Kidney (tissue), 14 donors: ENCODE measurements around the gene ADAMTS4. TPM values are rescaled to one million over a fixed set of nuclear protein-coding genes. Genes with fewer than 3 reads are reported as not detected.
A peak's percentile ranks its signal among the peaks of the same experiment; 100 is the strongest.

Experiments
- DNase-seq, 5 donors: peaks; one replicate each; pipeline ENCODE4 v3.0.0-alpha.2; 2013 to 2020
- FAIRE-seq: peaks from 2 replicates; lab custom pipeline; 2012; peaks lifted over from hg19 to GRCh38; lab: Jason Lieb, UNC
- H3K27ac ChIP-seq, 2 donors: one replicate each; pipeline ENCODE4 v1.7.0; 2013; ENCODE audit warnings: low read depth in 2 of 2, low read length in 2 of 2, inconsistent platforms in 1 of 2
- H3K27me3 ChIP-seq: one replicate; pipeline ENCODE4 v1.7.1; 2013; ENCODE audit warnings: low read length, inconsistent platforms; ENCODE audit not compliant: control insufficient read depth, insufficient read depth
- H3K36me3 ChIP-seq, 3 donors: one replicate each; pipeline versions ENCODE4 v1.7.0 to v1.7.1; 2013; ENCODE audit warnings: low read length in 3 of 3, control low read depth in 1 of 3, inconsistent platforms in 1 of 3; ENCODE audit not compliant: insufficient read depth in 3 of 3, control insufficient read depth in 2 of 3
- H3K4me1 ChIP-seq, 3 donors: one replicate each; pipeline versions ENCODE4 v1.7.0 to v1.7.1; 2013; ENCODE audit warnings: low read length in 3 of 3, inconsistent platforms in 1 of 3, low read depth in 1 of 3; ENCODE audit not compliant: control insufficient read depth in 2 of 3, insufficient read depth in 2 of 3
- H3K4me3 ChIP-seq, 3 donors: one replicate each; pipeline versions ENCODE4 v1.7.0 to v1.8.1; 2013; ENCODE audit warnings: low read length in 3 of 3, control low read depth in 1 of 3, inconsistent platforms in 1 of 3
- H3K9ac ChIP-seq, 3 donors: one replicate each; pipeline versions ENCODE4 v1.7.0 to v1.7.1; 2013; ENCODE audit warnings: low read length in 3 of 3, control low read depth in 1 of 3, inconsistent platforms in 1 of 3
- H3K9me3 ChIP-seq, 3 donors: one replicate each; pipeline versions ENCODE4 v1.7.0 to v1.7.1; 2013; ENCODE audit warnings: low read length in 3 of 3, control low read depth in 1 of 3, inconsistent platforms in 1 of 3; ENCODE audit not compliant: control insufficient read depth in 2 of 3, insufficient read depth in 1 of 3
- CTCF ChIP-seq: IDR thresholded peaks from 3 replicates; pipeline ENCODE4 v1.5.1; 2012; ENCODE audit warnings: mild to moderate bottlenecking, moderate library complexity, borderline replicate concordance; ENCODE audit not compliant: insufficient read depth; ENCODE audit errors: extremely low read depth
- intact Hi-C: fragments of 100-400 bp; cut with DNase I; formaldehyde crosslinking; loops from one replicate; pipeline ENCODE4 v1.11.1; 2022
- polyA plus RNA-seq: library from polyadenylated mRNA; stranded (reverse); fragments of 350-450 nt; fragmentation: Illumina TruSeq; extraction: RNeasy Lipid Tissue Mini Kit (QIAGEN cat#74804); gene quantifications from one replicate; pipeline ENCODE4 v1.2.3, GENCODE V29; 2014; ENCODE audit warnings: low read depth, low replicate concordance; ENCODE audit not compliant: insufficient read depth
- total RNA-seq: library from RNA; stranded (reverse); fragmentation: NEBNext Ultra II Directional; extraction: Animal tissue kit (Norgen Biotek cat#: 25700); gene quantifications from one replicate; pipeline ENCODE4 v1.2.1, GENCODE V29; 2021
- donor health status: control.
- donor health status: control.
- donor health status: control.
- donor health status: control.
- donor health status: control.
- donor health status: DM: yes; HTN: yes; CAD: no.
- donor health status: Normal renal cell carcinoma (clear cell type).

Gene ADAMTS4
- total and polyA plus RNA-seq, 2 donors from 2014 or later = 0.26 to 14.0 TPM

- peak; percentile 98 to 100 (median 99) for DNase-seq
- peak within 1 kb of the TSS; percentile 93 to 99 (median 93) for H3K9ac ChIP-seq
- intact Hi-C loops = no loop called here
- H3K4me1 ChIP-seq = peaks cover 0 to 47% (median 38%) of the 10 kb centered on the region in 3 donors
- peak within 1 kb of the TSS; percentile 99 for H3K27ac ChIP-seq
- peaks cover 4 to 29% (median 8%) of the 10 kb centered on the region in 3 donors for H3K36me3 ChIP-seq
- no peak for TF ChIP-seq CTCF
- H3K4me3 ChIP-seq = peak within 1 kb of the TSS; percentile 96 to 98 (median 98)
- peak; percentile 88 for FAIRE-seq
- no peaks in the 10 kb centered on the region for H3K27me3 ChIP-seq
- no peaks in the 10 kb centered on the region for H3K9me3 ChIP-seq
Measured at GRCh38 chr1:161201836-161202712, 3.2 kb upstream of the ADAMTS4 start, which contains the start of gene NDUFS2. Gene NDUFS2, plus strand, starts transcription at chr1:161202367. Its CDS starts 19 bp downstream, at chr1:161202386.

GRCh38 chr1:161200992-161201835, 2.4 kb upstream of the ADAMTS4 start:
- Histone ChIP-seq H3K9me3 (no peaks in the 10 kb centered on the region), H3K27ac (peak overlapping the region; percentile 99), H3K4me3 (peak overlapping the region in 2 of 3 donors; percentile 67 to 98), H3K4me1 (peaks cover 0 to 42% (median 38%) of the 10 kb centered on the region in 3 donors), H3K9ac (peak overlapping the region in 2 of 3 donors; percentile 74 to 99), H3K36me3 (peaks cover under 1 to 20% (median 3%) of the 10 kb centered on the region in 3 donors), H3K27me3 (no peaks in the 10 kb centered on the region)
- TF ChIP-seq CTCF = no peak
- DNase-seq = peak in 2 of 5 donors; percentile 73 to 88
- intact Hi-C loops = no loop called here
- FAIRE-seq = no peak

- H3K27me3 ChIP-seq = no peaks in the 10 kb centered on the region
- H3K27ac ChIP-seq = peak overlapping the region; percentile 99
- H3K9me3 ChIP-seq = no peaks in the 10 kb centered on the region
- peaks cover 0 to 14% (median 3%) of the 10 kb centered on the region in 3 donors for H3K36me3 ChIP-seq
- DNase-seq (peak in 1 of 5 donors; percentile 71), FAIRE-seq (no peak)
- peak overlapping the region in 1 of 3 donors; percentile 57 for H3K9ac ChIP-seq
- H3K4me3 ChIP-seq = no peak overlapping the region
- peaks cover 0 to 42% (median 37%) of the 10 kb centered on the region in 3 donors for H3K4me1 ChIP-seq
- intact Hi-C loops = no loop called here
- TF ChIP-seq CTCF = no peak
Measured at GRCh38 chr1:161200421-161200991, 1.7 kb upstream of the ADAMTS4 start.
